B cell (primary cell): Measurements from ENCODE around the gene RAD51B. TPM values are rescaled to one million over a fixed set of nuclear protein-coding genes. Genes with fewer than 3 reads are reported as not detected.

Experiments
- ATAC-seq: fragments of 200-7000 bp; cut with Tn5 transposase; one replicate; pipeline ENCODE4 v1.10.0; 2021; ENCODE audit warnings: low read depth, mild to moderate bottlenecking, moderate number of reproducible peaks, moderate library complexity
- CTCF ChIA-PET: fragments of 350-600 bp; sonication (Branson Sonifier 250); formaldehyde crosslinking; loops from one replicate; lab custom pipeline; 2021; ENCODE audit warnings: antibody characterized with exemption, inconsistent platforms; lab: Charles Lee
- POLR2A ChIA-PET: fragments of 350-600 bp; sonication (Branson Sonifier 250); formaldehyde crosslinking; loops from one replicate; lab custom pipeline; 2021; ENCODE audit warnings: antibody characterized with exemption; lab: Charles Lee
- DNase-seq: peaks from one replicate; pipeline ENCODE4 v3.0.0; 2013
- H2AFZ ChIP-seq: 2 replicates; pipeline ENCODE4 v1.6.1; 2012; ENCODE audit warnings: mild to moderate bottlenecking, low read depth, low read length; ENCODE audit not compliant: insufficient read depth, poor library complexity, severe bottlenecking
- H3K27ac ChIP-seq, 2 donors: 1 replicate in 1 of 2; 2 replicates in 1 of 2; pipeline ENCODE4 v1.5.1; 2012 to 2013; ENCODE audit warnings: low read length in 2 of 2, mild to moderate bottlenecking in 2 of 2, moderate library complexity in 1 of 2
- H3K27me3 ChIP-seq, 4 experiments: fragments of 200-600 bp in 1 of 4; sonication (generic) in 1 of 4; replicated peaks in 1 of 4; 1 replicate in 2 of 4; 2 replicates in 2 of 4; pipeline versions ENCODE4 v1.6.1 to v1.7.0; 2013 to 2016; ENCODE audit warnings: low read length in 3 of 4, mild to moderate bottlenecking in 2 of 4, mixed read lengths in 1 of 4, moderate library complexity in 1 of 4; ENCODE audit not compliant: insufficient read depth in 4 of 4, control insufficient read depth in 3 of 4; ENCODE audit errors: control extremely low read depth in 1 of 4
- H3K36me3 ChIP-seq, 2 experiments: replicated peaks in 1 of 2; 1 replicate in 1 of 2; 2 replicates in 1 of 2; pipeline versions ENCODE4 v1.6.1 to v1.7.1; 2013; ENCODE audit warnings: low read length in 1 of 2; ENCODE audit not compliant: insufficient read depth in 2 of 2, control insufficient read depth in 1 of 2; ENCODE audit errors: control extremely low read depth in 1 of 2, extremely low read depth in 1 of 2
- H3K4me1 ChIP-seq, 2 donors: fragments of 200-600 bp in 1 of 2; sonication (generic) in 1 of 2; 1 replicate in 1 of 2; 2 replicates in 1 of 2; pipeline versions ENCODE4 v1.5.1 to v1.6.1; 2013 to 2017; ENCODE audit warnings: low read length in 2 of 2; ENCODE audit not compliant: control insufficient read depth in 2 of 2, insufficient read depth in 2 of 2
- H3K4me2 ChIP-seq: replicated peaks from 2 replicates; pipeline ENCODE3; 2012; ENCODE audit warnings: mild to moderate bottlenecking, low read depth, low read length; ENCODE audit not compliant: poor library complexity, severe bottlenecking
- H3K4me3 ChIP-seq, 5 experiments: fragments of 200-600 bp in 1 of 5; sonication (generic) in 1 of 5; 1 replicate in 3 of 5; 2 replicates in 2 of 5; pipeline versions ENCODE4 v1.5.1 to v1.7.0; 2011 to 2016; ENCODE audit warnings: low read length in 4 of 5, mild to moderate bottlenecking in 4 of 5, low read depth in 2 of 5, control low read depth in 1 of 5, moderate library complexity in 1 of 5; ENCODE audit not compliant: insufficient read depth in 1 of 5; ENCODE audit errors: control extremely low read depth in 1 of 5, extremely low read depth in 1 of 5
- H3K79me2 ChIP-seq: fragments of 200-600 bp; sonication (generic); one replicate; pipeline ENCODE4 v1.6.0; 2016; ENCODE audit warnings: low read length; ENCODE audit not compliant: control insufficient read depth, insufficient read depth
- H3K9ac ChIP-seq: fragments of 200-600 bp; sonication (generic); 2 replicates; pipeline ENCODE4 v1.6.1; 2017; ENCODE audit warnings: mild to moderate bottlenecking, low read length, moderate library complexity
- H3K9me3 ChIP-seq, 3 donors: one replicate each; pipeline versions ENCODE4 v1.6.1 to v1.7.1; 2013; ENCODE audit warnings: low read length in 2 of 3; ENCODE audit not compliant: control insufficient read depth in 2 of 3, insufficient read depth in 1 of 3; ENCODE audit errors: control extremely low read depth in 1 of 3
- H4K20me1 ChIP-seq: 2 replicates; pipeline ENCODE4 v1.6.0; 2012; ENCODE audit warnings: mild to moderate bottlenecking, low read length; ENCODE audit not compliant: insufficient read depth, control insufficient read depth, poor library complexity, severe bottlenecking
- H3K27ac Mint-ChIP-seq: one replicate; pipeline ENCODE4 v1.8.0; 2021; ENCODE audit warnings: mixed read lengths
- H3K27me3 Mint-ChIP-seq: one replicate; pipeline ENCODE4 v1.8.0; 2021; ENCODE audit warnings: mixed read lengths
- H3K4me1 Mint-ChIP-seq: one replicate; pipeline ENCODE4 v1.8.0; 2021; ENCODE audit warnings: mixed read lengths
- H3K4me3 Mint-ChIP-seq: one replicate; pipeline ENCODE4 v1.8.0; 2021; ENCODE audit warnings: mixed read lengths
- H3K9me3 Mint-ChIP-seq: one replicate; pipeline ENCODE4 v1.8.0; 2022; ENCODE audit warnings: mixed read lengths; ENCODE audit not compliant: insufficient read depth
- EZH2 ChIP-seq: IDR thresholded peaks from 2 replicates; pipeline ENCODE4 v1.6.1; 2012; ENCODE audit warnings: borderline replicate concordance, low read depth, mild to moderate bottlenecking, moderate library complexity, low read length; ENCODE audit not compliant: insufficient read depth, poor library complexity, severe bottlenecking
- WGBS: methylation state at CpG from one replicate; pipeline ENCODE4 v1.1.5; 2013; ENCODE audit warnings: missing lambda C conversion rate; ENCODE audit not compliant: insufficient coverage; 5-methylcytosine and 5-hydroxymethylcytosine counted together
- intact Hi-C: fragments of 100-400 bp; cut with micrococcal nuclease; formaldehyde crosslinking; loops from one replicate; pipeline ENCODE4 v1.10.0; 2022
- polyA plus RNA-seq: library from polyadenylated mRNA; depleted of rRNA; stranded (reverse); fragments of >200 nt; gene quantifications from 2 replicates; pipeline ENCODE4 v1.2.3, GENCODE V29; 2012
- total RNA-seq, 2 donors: library from RNA; stranded (reverse); fragments of 120-200 nt in 1 of 2; gene quantifications; 1 replicate in 1 of 2; 2 replicates in 1 of 2; pipeline versions ENCODE4 v1.2.3 to v1.2.4, GENCODE V29; 2013 to 2022
- TF ChIP-seq, protein P1 (sequence below): fragments of 200-600 bp; IDR thresholded peaks from one replicate; pipeline ENCODE4 v1.8.0; 2022; ENCODE audit warnings: antibody characterized with exemption, mild to moderate bottlenecking

The RAD51B gene
- total and polyA plus RNA-seq, 2 donors (not counting 1 experiment from before 2014, with no cell fraction given): 6.5 to 60.6 TPM

GRCh38 chr14:67882986-67883555, 63.5 kb downstream of the RAD51B start:
- peaks cover 6% of the 10 kb centered on the region for H3K4me1 Mint-ChIP-seq
- no peak overlapping the region for H3K4me3 Mint-ChIP-seq
- ChIA-PET CTCF (interaction anchor here (0.7 to 2.0 kb wide), 10 partner anchors 11 to 1247 kb away, joined by 3 to 8 read pairs (median 3); no protein-coding TSS in a partner anchor), POLR2A (no interaction called here)
- Histone ChIP-seq H3K27me3 (no peaks in the 10 kb centered on the region), H3K9ac (no peak overlapping the region), H3K27ac (no peak overlapping the region), H3K79me2 (no peaks in the 10 kb centered on the region), H3K4me3 (no peak overlapping the region), H3K9me3 (no peaks in the 10 kb centered on the region), H3K36me3 (no peaks in the 10 kb centered on the region), H4K20me1 (no peaks in the 10 kb centered on the region), H3K4me2 (no peak overlapping the region), H2AFZ (no peak overlapping the region), H3K4me1 (peaks cover 0 to 3% of the 10 kb centered on the region in 2 donors)
- no peak for ATAC-seq
- H3K27ac Mint-ChIP-seq: no peak overlapping the region
- WGBS: 100% methylated on average over 4 of the region's 4 CpGs
- H3K9me3 Mint-ChIP-seq: no peaks in the 10 kb centered on the region
- H3K27me3 Mint-ChIP-seq: no peaks in the 10 kb centered on the region
- no peak for TF ChIP-seq EZH2
- TF ChIP-seq, protein P1, sequence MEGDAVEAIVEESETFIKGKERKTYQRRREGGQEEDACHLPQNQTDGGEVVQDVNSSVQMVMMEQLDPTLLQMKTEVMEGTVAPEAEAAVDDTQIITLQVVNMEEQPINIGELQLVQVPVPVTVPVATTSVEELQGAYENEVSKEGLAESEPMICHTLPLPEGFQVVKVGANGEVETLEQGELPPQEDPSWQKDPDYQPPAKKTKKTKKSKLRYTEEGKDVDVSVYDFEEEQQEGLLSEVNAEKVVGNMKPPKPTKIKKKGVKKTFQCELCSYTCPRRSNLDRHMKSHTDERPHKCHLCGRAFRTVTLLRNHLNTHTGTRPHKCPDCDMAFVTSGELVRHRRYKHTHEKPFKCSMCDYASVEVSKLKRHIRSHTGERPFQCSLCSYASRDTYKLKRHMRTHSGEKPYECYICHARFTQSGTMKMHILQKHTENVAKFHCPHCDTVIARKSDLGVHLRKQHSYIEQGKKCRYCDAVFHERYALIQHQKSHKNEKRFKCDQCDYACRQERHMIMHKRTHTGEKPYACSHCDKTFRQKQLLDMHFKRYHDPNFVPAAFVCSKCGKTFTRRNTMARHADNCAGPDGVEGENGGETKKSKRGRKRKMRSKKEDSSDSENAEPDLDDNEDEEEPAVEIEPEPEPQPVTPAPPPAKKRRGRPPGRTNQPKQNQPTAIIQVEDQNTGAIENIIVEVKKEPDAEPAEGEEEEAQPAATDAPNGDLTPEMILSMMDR: no peak
- DNase-seq: no peak
- intact Hi-C loops: loop anchor here (5.0 kb wide), 1 partner anchor 959 kb away; no protein-coding TSS in a partner anchor

- Histone ChIP-seq H3K36me3 (no peaks in the 10 kb centered on the region), H3K4me2 (no peak overlapping the region), H2AFZ (no peak overlapping the region), H3K27me3 (no peaks in the 10 kb centered on the region), H3K9ac (no peak overlapping the region), H4K20me1 (no peaks in the 10 kb centered on the region), H3K4me1 (peaks cover 0 to 3% of the 10 kb centered on the region in 2 donors), H3K79me2 (no peaks in the 10 kb centered on the region), H3K9me3 (no peaks in the 10 kb centered on the region), H3K27ac (no peak overlapping the region), H3K4me3 (no peak overlapping the region)
- no peak overlapping the region for H3K4me3 Mint-ChIP-seq
- ChIA-PET CTCF (interaction anchor here (0.9 to 2.0 kb wide), 7 partner anchors 16 to 1246 kb away, joined by 3 to 8 read pairs (median 7); no protein-coding TSS in a partner anchor), POLR2A (no interaction called here)
- H3K9me3 Mint-ChIP-seq: no peaks in the 10 kb centered on the region
- intact Hi-C loops: loop anchor here (5.0 kb wide), 1 partner anchor 959 kb away; no protein-coding TSS in a partner anchor
- H3K27ac Mint-ChIP-seq: no peak overlapping the region
- DNase-seq: peak; percentile 10
- H3K27me3 Mint-ChIP-seq: no peaks in the 10 kb centered on the region
- H3K4me1 Mint-ChIP-seq: peaks cover 6% of the 10 kb centered on the region
- ATAC-seq: no peak
- no peak for TF ChIP-seq EZH2
- TF ChIP-seq, protein P1: peak; percentile 33
- no CpG with 5 or more reads among the region's 1 CpG for WGBS
These were observed 64.1 kb downstream of the RAD51B start for GRCh38 chr14:67883717-67884116.
